ENCODE data around the gene DPY19L3.
"Not testable (repeated sequence)": the region's sequence is repeated elsewhere in the genome, so short reads cannot be mapped to it uniquely, and the experiment has no call there.

Gene DPY19L3

DNA sequence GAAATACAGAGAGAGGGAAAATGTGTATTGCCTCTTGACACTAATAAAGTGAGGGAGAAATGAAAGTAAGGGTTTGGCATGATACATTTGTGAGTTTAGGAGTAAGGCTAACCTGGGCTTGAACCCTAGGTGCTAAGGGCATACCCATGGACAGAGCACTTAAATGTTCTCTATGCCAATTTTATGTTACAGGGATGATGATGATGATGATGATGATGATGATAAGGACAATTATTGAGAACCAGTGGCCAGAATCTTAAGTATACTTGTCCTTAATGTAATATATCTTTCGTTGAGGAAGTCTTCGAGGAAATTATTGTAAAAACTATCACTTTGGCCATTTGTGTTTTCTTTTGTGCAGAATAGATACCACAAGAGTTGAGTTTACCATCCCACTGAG, 33.2 kb downstream of the DPY19L3 start:
- no peak for DNase-seq (ENCODE audit: extremely low read depth in 1 of 2, low read depth in 1 of 2)

GRCh38 chr19:32442650-32443049, 37.1 kb downstream of the DPY19L3 start:
- no peak for DNase-seq (ENCODE audit: extremely low read depth in 1 of 2, low read depth in 1 of 2)

GRCh38 chr19:32447534-32447933, 42.0 kb downstream of the DPY19L3 start:
- DNase-seq (ENCODE audit: extremely low read depth in 1 of 2, low read depth in 1 of 2): not testable (repeated sequence)

DNA sequence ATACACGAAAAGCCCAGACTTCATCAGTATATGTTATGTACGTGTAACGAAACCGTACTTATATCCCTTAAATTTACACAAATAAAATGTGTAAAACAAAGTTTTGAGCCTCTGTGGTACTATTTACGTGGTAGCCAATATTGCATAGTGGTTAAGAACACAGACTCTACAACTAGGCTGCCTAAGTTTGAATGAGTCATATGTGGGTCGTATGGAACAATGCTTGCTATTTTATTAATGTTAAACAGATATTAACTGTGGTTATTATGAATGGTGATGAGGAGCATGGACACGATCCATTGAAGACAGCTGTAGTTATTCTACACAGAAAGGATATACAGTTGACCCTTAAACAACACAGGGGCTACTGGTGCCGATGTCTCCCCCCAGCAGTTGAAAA, 42.5 kb downstream of the DPY19L3 start:
- DNase-seq (ENCODE audit: extremely low read depth in 1 of 2, low read depth in 1 of 2): no peak

- DNase-seq (ENCODE audit: extremely low read depth in 1 of 2, low read depth in 1 of 2): no peak
These were observed 44.6 kb downstream of the DPY19L3 start for GRCh38 chr19:32450217-32450616.

DNA sequence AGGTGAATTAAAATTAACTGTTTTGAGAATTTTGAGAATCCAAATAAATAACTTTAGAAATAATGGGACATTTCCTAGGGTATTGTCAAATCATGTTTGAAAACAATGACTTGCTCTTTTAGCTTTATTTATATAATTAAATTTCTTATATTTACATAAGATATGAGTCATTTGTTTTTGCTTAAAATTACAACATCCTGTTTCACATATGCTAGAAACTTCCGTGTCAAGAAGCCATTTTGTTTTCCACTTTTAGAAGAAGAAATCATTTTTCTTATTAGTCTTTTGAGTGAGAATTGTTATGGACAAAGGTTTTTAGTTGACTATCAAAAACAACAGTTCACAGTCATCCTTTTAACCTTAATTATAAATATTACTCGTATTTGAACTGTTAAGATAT, 48.2 kb downstream of the DPY19L3 start:
- DNase-seq (ENCODE audit: extremely low read depth in 1 of 2, low read depth in 1 of 2): no peak

GRCh38 chr19:32456406-32456805, 50.8 kb downstream of the DPY19L3 start:
- DNase-seq (ENCODE audit: extremely low read depth in 1 of 2, low read depth in 1 of 2): no peak

- no peak for DNase-seq (ENCODE audit: extremely low read depth in 1 of 2, low read depth in 1 of 2)
These were observed 52.1 kb downstream of the DPY19L3 start for GRCh38 chr19:32457571-32458158.

DNA sequence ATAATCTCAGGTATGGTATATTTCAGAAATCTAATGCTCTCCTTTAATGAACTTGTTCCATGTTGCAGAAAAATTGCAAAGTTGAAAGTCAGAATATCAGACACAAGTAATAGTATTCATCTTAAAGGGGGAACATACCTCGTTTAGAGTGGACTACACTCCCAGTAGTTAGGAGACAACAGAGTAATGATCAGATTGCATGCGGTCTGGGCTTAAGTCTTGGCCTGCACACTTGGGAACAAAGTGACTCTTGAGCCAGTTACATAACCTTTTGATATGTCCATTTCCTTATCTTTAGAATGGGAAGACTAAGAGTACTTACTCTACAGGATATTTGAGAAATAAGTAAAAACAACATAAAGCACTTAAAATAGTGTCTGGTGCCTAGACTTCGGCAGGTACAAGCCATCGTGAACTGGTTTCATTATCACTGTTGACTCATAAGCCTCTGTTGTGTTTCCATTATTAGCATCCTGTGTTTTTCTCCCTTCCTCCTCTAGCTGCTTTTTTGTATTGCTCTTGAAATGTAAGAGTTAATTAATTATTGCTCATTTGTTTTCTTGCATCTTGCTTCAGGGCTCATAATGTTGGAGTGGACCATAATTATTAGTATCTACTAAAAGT, 53.0 kb downstream of the DPY19L3 start:
- no peak for DNase-seq (ENCODE audit: extremely low read depth in 1 of 2, low read depth in 1 of 2)

DNA sequence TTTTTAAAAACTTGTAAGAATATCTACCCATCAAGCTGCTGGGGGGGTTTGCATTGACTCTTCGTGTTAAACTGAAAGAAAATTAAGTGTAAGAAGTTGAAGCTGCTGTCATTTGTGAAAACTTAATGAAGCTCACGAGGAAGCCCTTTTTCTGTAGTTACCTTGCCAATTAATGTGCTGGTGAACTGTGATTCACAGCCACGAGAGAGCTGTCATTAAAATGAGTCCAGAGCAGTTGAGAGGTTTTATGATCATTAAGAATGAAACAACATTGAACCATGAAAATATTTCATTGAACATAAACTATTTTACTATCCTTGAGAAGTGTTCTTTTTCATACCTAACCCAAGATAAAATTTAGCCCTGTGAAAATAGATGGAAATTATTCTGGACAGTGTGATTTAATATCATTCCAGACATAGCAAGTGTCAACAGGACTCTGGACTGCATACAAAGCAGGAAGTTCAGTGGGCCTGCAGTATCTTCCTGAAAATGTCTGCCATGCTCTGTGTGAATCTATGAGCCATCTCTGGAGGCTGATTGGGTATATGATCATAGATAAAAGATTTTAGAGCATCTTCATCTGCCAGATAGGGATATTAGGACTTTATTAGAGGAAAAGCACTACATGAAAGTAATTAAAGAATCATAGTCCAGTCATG, 53.8 kb downstream of the DPY19L3 start:
- no peak for DNase-seq (ENCODE audit: extremely low read depth in 1 of 2, low read depth in 1 of 2)

DNA sequence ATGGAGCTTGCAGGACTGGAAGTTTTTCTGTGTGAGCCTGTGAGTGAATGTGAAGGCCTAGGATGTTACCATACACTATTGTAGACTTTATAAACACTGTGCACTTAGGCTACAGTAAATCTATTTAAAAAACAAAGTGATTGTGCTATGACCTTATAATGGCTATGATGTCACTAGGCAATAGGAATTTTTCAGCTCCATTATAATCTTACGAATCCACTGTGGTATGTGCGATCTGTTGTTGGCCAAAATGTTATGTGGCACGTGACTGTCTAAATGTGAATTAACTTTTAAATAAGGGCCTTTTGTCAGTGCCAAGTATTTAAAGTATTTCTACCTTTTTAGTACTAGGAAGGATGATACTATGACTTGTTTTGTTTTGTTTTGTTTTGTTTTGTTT, 54.9 kb downstream of the DPY19L3 start:
- DNase-seq (ENCODE audit: extremely low read depth in 1 of 2, low read depth in 1 of 2): no peak

- no peak for DNase-seq (ENCODE audit: extremely low read depth in 1 of 2, low read depth in 1 of 2)
These were observed 58.7 kb downstream of the DPY19L3 start for GRCh38 chr19:32464279-32464678.

- DNase-seq (ENCODE audit: extremely low read depth in 1 of 2, low read depth in 1 of 2): no peak
These were observed 59.6 kb downstream of the DPY19L3 start for GRCh38 chr19:32465176-32465575.

- no peak for DNase-seq (ENCODE audit: extremely low read depth in 1 of 2, low read depth in 1 of 2)
These were observed 64.2 kb downstream of the DPY19L3 start for GRCh38 chr19:32469795-32470194.

- no peak for DNase-seq (ENCODE audit: extremely low read depth in 1 of 2, low read depth in 1 of 2)
These were observed 65.5 kb downstream of the DPY19L3 start for GRCh38 chr19:32471095-32471494.

DNA sequence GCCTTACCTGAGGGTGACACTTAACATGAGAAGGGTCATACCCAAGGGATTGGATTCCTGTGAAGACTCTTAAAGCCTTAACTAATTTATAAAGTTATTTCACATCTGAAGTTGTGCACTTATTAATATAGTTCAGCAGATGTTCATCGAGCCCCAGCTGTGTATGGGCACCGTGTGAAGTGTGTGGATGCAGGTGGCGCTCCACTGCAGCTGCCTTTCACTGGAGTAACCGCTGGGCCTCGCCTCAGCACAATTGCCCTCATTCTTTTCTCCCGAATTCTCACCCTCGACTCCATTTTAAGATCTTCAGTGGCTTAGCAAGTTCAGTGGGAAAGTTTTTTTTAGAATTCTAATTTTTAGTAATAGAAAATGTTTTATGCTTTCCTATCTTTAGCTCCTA, 66.2 kb downstream of the DPY19L3 start:
- DNase-seq (ENCODE audit: extremely low read depth in 1 of 2, low read depth in 1 of 2): no peak

GRCh38 chr19:32475141-32476031, 69.8 kb downstream of the DPY19L3 start:
- no peak for DNase-seq (ENCODE audit: extremely low read depth in 1 of 2, low read depth in 1 of 2)

- no peak for DNase-seq (ENCODE audit: extremely low read depth in 1 of 2, low read depth in 1 of 2)
These were observed 70.4 kb downstream of the DPY19L3 start for GRCh38 chr19:32476032-32476350.

GRCh38 chr19:32480321-32480720, 74.8 kb downstream of the DPY19L3 start:
- DNase-seq (ENCODE audit: extremely low read depth in 1 of 2, low read depth in 1 of 2): no peak

DNA sequence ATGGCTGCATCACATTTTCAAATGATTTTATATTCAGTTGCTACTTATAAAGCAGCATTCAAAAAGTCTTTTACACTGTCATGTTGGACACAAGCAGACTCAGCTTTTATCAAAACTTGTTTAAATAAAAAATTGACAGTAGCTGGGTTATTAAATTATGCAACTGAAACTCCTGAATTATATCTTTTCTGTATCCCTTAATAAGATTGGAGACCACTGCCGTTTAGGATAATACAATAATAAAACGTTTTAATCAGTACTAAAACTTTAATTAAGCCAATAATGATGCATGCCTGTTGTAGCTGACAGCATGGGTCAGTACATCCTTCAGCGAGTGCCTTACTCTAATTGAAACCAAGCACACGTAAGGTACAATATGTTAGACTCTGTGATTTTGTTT, 78.0 kb downstream of the DPY19L3 start:
- no peak for DNase-seq (ENCODE audit: extremely low read depth in 1 of 2, low read depth in 1 of 2)

DNA sequence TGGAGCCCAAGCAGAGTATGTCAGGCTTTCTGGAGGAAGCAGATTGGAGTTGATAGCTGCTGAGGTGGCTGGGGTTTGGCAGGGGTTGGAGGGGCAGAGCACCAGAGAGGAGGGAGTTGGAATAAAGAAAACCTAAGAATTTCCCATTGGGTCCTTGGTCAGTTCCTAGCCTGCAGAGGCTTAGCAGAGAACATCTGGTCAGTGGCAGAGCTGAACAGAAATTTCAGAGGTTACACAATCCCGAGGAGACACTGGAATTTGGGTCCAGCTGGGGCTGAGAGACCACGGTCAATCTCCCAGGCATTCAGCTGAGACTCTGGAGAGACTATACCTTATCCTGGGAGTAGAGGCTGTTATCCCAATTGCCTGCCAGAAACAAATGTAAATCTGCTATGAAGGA, 84.4 kb downstream of the DPY19L3 start:
- DNase-seq (ENCODE audit: extremely low read depth in 1 of 2, low read depth in 1 of 2): no peak

- no peak for DNase-seq (ENCODE audit: extremely low read depth in 1 of 2, low read depth in 1 of 2)
These were observed 91.8 kb downstream of the DPY19L3 start for GRCh38 chr19:32497391-32497790.

Data from activated CD8-positive, alpha-beta memory T cell treated with anti-CD3 and anti-CD28 coated beads for 1 hour (primary cell).